CD14-positive monocyte (primary cell): ENCODE results near the gene EIF4B. TPM values are rescaled to one million over a fixed set of nuclear protein-coding genes. Genes with fewer than 3 reads are reported as not detected.
"Not testable (repeated sequence)": the region's sequence is repeated elsewhere in the genome, so short reads cannot be mapped to it uniquely, and the experiment has no call there.

Experiments
- DNase-seq, 3 donors: peaks; one replicate each; pipeline ENCODE4 v3.0.0-alpha.2; 2011 to 2022
- H2AFZ ChIP-seq: 2 replicates; pipeline ENCODE4 v1.6.0; 2012; ENCODE audit warnings: mild to moderate bottlenecking, low read depth, low read length, inconsistent platforms; ENCODE audit not compliant: insufficient read depth, poor library complexity, severe bottlenecking
- H3K27ac ChIP-seq, 2 donors: 1 replicate in 1 of 2; 2 replicates in 1 of 2; pipeline ENCODE4 v1.5.1; 2012 to 2013; ENCODE audit warnings: low read length in 2 of 2, control low read depth in 1 of 2, inconsistent platforms in 1 of 2, low read depth in 1 of 2, mild to moderate bottlenecking in 1 of 2
- H3K27me3 ChIP-seq, 2 donors: one replicate each; pipeline versions ENCODE4 v1.6.0 to v1.6.1; 2011 to 2013; ENCODE audit warnings: low read length in 2 of 2; ENCODE audit not compliant: control insufficient read depth in 2 of 2, insufficient read depth in 2 of 2
- H3K36me3 ChIP-seq, 2 donors: replicated peaks in 1 of 2; 1 replicate in 1 of 2; 2 replicates in 1 of 2; pipeline versions ENCODE4 v1.5.1 to v1.6.1; 2012 to 2013; ENCODE audit warnings: low read length in 2 of 2, control low read depth in 1 of 2, inconsistent platforms in 1 of 2, mild to moderate bottlenecking in 1 of 2; ENCODE audit not compliant: insufficient read depth in 2 of 2, control insufficient read depth in 1 of 2
- H3K4me1 ChIP-seq, 2 donors: 1 replicate in 1 of 2; 2 replicates in 1 of 2; pipeline versions ENCODE4 v1.5.1 to v1.6.1; 2012 to 2013; ENCODE audit warnings: low read length in 2 of 2, control low read depth in 1 of 2, inconsistent platforms in 1 of 2, mild to moderate bottlenecking in 1 of 2, moderate library complexity in 1 of 2; ENCODE audit not compliant: insufficient read depth in 2 of 2, control insufficient read depth in 1 of 2
- H3K4me2 ChIP-seq: replicated peaks from 2 replicates; pipeline ENCODE3; 2012; ENCODE audit warnings: low read length, moderate library complexity, mild to moderate bottlenecking; ENCODE audit not compliant: poor library complexity, severe bottlenecking; ENCODE audit errors: extremely low read depth
- H3K4me3 ChIP-seq, 3 experiments: fragments of 200-600 bp in 1 of 3; sonication (generic) in 1 of 3; replicated peaks in 1 of 3; 1 replicate in 2 of 3; 2 replicates in 1 of 3; pipeline ENCODE4 v1.5.1; 2011 to 2013; ENCODE audit warnings: low read length in 3 of 3, mild to moderate bottlenecking in 3 of 3, control low read depth in 2 of 3, low read depth in 2 of 3, inconsistent platforms in 1 of 3, moderate library complexity in 1 of 3
- H3K79me2 ChIP-seq: 2 replicates; pipeline ENCODE4 v1.6.0; 2012; ENCODE audit warnings: mild to moderate bottlenecking, control low read depth, inconsistent platforms, low read length, moderate library complexity; ENCODE audit not compliant: insufficient read depth
- H3K9ac ChIP-seq: 2 replicates; pipeline ENCODE4 v1.6.0; 2017; ENCODE audit warnings: low read length, mild to moderate bottlenecking; ENCODE audit not compliant: insufficient read depth, poor library complexity, severe bottlenecking
- H3K9me3 ChIP-seq, 2 donors: replicated peaks in 1 of 2; 1 replicate in 1 of 2; 2 replicates in 1 of 2; pipeline versions ENCODE4 v1.5.1 to v1.6.1; 2012 to 2013; ENCODE audit warnings: low read length in 2 of 2, control low read depth in 1 of 2; ENCODE audit not compliant: control insufficient read depth in 1 of 2, insufficient read depth in 1 of 2
- H4K20me1 ChIP-seq: 2 replicates; pipeline ENCODE4 v1.6.0; 2012; ENCODE audit warnings: mild to moderate bottlenecking, low read length, control low read depth, moderate library complexity; ENCODE audit not compliant: insufficient read depth
- H3K27ac Mint-ChIP-seq, 7 donors: one replicate each; pipeline ENCODE4 v1.8.0; 2020; ENCODE audit warnings: mild to moderate bottlenecking in 7 of 7, mixed read lengths in 7 of 7, moderate library complexity in 6 of 7, inconsistent platforms in 2 of 7
- H3K27me3 Mint-ChIP-seq, 3 donors: one replicate each; pipeline ENCODE4 v1.8.0; 2021 to 2022; ENCODE audit warnings: low read depth in 3 of 3, mild to moderate bottlenecking in 3 of 3, mixed read lengths in 3 of 3, moderate library complexity in 3 of 3, inconsistent platforms in 1 of 3
- H3K36me3 Mint-ChIP-seq, 2 donors: one replicate each; pipeline ENCODE4 v1.8.0; 2020; ENCODE audit warnings: mixed read lengths in 2 of 2, inconsistent platforms in 1 of 2, mild to moderate bottlenecking in 1 of 2
- H3K4me1 Mint-ChIP-seq: one replicate; pipeline ENCODE4 v1.8.0; 2020; ENCODE audit warnings: mild to moderate bottlenecking, mixed read lengths
- H3K4me3 Mint-ChIP-seq, 2 donors: one replicate each; pipeline ENCODE4 v1.8.0; 2020; ENCODE audit warnings: mild to moderate bottlenecking in 2 of 2, mixed read lengths in 2 of 2, moderate library complexity in 1 of 2
- H3K9me3 Mint-ChIP-seq, 7 donors: one replicate each; pipeline ENCODE4 v1.8.0; 2020 to 2022; ENCODE audit warnings: mixed read lengths in 7 of 7, mild to moderate bottlenecking in 6 of 7, moderate library complexity in 6 of 7, inconsistent platforms in 2 of 7
- CTCF ChIP-seq: fragments of 200-600 bp; IDR thresholded peaks from one replicate; pipeline ENCODE4 v1.8.0; 2022; ENCODE audit warnings: antibody characterized with exemption, mild to moderate bottlenecking
- WGBS: methylation state at CpG from one replicate; pipeline ENCODE4 v1.1.5; 2013; ENCODE audit warnings: missing lambda C conversion rate; ENCODE audit not compliant: insufficient coverage; 5-methylcytosine and 5-hydroxymethylcytosine counted together
- intact Hi-C, 2 donors: fragments of 100-400 bp; cut with micrococcal nuclease; formaldehyde crosslinking; loops; one replicate each; pipeline versions ENCODE4 v1.15.0 to v1.15.1; 2023
- polyA plus RNA-seq, 3 donors: library from polyadenylated mRNA; depleted of rRNA in 1 of 3; unstranded in 2 of 3; stranded (reverse) in 1 of 3; fragments of 300-500 nt in 2 of 3; fragments of >200 nt in 1 of 3; fragmentation: Illumina TruSeq in 2 of 3; gene quantifications; 1 replicate in 2 of 3; 2 replicates in 1 of 3; pipeline ENCODE4 v1.2.3, GENCODE V29; 2012 to 2021

The EIF4B gene
- polyA plus RNA-seq, 3 donors, result 41.2 to 185 (median 58.6) TPM

DNA sequence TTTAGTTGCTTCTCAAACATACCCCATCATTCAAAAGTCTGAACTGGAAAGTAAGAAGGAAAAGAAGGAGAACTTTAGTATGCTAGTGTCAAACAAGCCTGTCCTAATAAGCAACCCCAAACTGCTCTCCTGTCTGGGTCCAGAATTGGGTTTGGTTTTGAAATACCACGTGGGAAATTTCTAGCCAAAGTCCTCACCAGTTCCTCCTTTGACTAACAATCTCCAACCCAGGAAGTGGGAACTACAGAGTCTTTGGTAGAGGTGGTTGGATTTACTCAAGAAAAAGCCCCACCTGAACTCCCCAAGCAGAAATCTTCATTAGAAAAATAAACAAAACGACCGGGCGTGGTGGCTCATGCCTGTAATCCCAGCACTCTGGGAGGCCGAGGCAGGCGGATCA is 17.4 kb upstream of the EIF4B start:
- Histone ChIP-seq H4K20me1 (no peaks in the 10 kb centered on the region), H3K36me3 (no peaks in the 10 kb centered on the region)

DNA sequence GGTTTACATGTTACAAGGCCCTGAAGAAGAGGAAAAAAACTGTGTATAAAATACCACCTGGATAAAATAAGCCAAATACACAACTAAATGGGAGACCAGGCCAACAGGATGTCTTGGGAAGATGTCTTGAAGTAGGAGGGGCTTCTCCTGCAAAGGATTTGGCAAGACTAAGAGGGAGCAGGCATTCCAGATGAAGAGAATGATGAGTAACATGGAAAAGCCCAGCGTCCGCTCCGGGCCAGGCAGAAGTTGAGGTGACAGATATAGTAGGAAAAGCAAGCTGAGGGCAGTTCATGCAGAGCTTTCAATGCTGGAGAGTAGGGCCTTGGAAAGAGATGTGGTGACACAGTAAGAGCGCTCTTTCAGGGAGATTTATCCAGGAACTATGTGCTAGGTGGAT is 16.1 kb upstream of the EIF4B start:
- H3K4me2 ChIP-seq, result no peak overlapping the region
- H3K9ac ChIP-seq, result no peak overlapping the region
- no peaks in the 10 kb centered on the region for H3K4me1 ChIP-seq
- intact Hi-C loops, result no loop called here
- Mint-ChIP-seq H3K4me3 (no peak overlapping the region), H3K36me3 (no peaks in the 10 kb centered on the region), H3K4me1 (no peaks in the 10 kb centered on the region), H3K9me3 (peaks cover 0 to 4% (median 0%) of the 10 kb centered on the region in 7 donors), H3K27ac (no peak overlapping the region), H3K27me3 (peaks cover 0 to 2% (median 1%) of the 10 kb centered on the region in 3 donors)
- no peaks in the 10 kb centered on the region for H3K27me3 ChIP-seq
- no peak overlapping the region for H3K4me3 ChIP-seq
- H3K27ac ChIP-seq, result no peak overlapping the region
- WGBS, result 100% methylated on average over 4 of the region's 4 CpGs
- TF ChIP-seq CTCF, result no peak
- H3K36me3 ChIP-seq, result no peaks in the 10 kb centered on the region
- no peaks in the 10 kb centered on the region for H3K79me2 ChIP-seq
- no peak overlapping the region for H2AFZ ChIP-seq
- no peaks in the 10 kb centered on the region for H3K9me3 ChIP-seq
- DNase-seq, result no peak
- no peaks in the 10 kb centered on the region for H4K20me1 ChIP-seq

More for the DNA sequence above, 17.4 kb upstream of the EIF4B start:
- peaks cover 0 to 2% (median 0%) of the 10 kb centered on the region in 7 donors for H3K9me3 Mint-ChIP-seq
- H3K4me2 ChIP-seq, result no peak overlapping the region
- H2AFZ ChIP-seq, result no peak overlapping the region
- no peaks in the 10 kb centered on the region for H3K9me3 ChIP-seq
- TF ChIP-seq CTCF, result no peak
- no peak overlapping the region for H3K27ac ChIP-seq
- H3K4me1 ChIP-seq, result no peaks in the 10 kb centered on the region
- 100% methylated on average over 3 of the region's 6 CpGs for WGBS
- H3K36me3 Mint-ChIP-seq, result no peaks in the 10 kb centered on the region
- no peak overlapping the region for H3K9ac ChIP-seq
- no peaks in the 10 kb centered on the region for H3K79me2 ChIP-seq
- no peak overlapping the region for H3K4me3 Mint-ChIP-seq
- no peaks in the 10 kb centered on the region for H3K27me3 ChIP-seq
- no peaks in the 10 kb centered on the region for H3K4me1 Mint-ChIP-seq
- no peak for DNase-seq
- H3K27me3 Mint-ChIP-seq, result peaks cover 1 to 3% (median 2%) of the 10 kb centered on the region in 3 donors
- no peak overlapping the region for H3K27ac Mint-ChIP-seq
- no peak overlapping the region for H3K4me3 ChIP-seq
- intact Hi-C loops, result no loop called here

GRCh38 chr12:52992240-52992639 is 14.0 kb upstream of the EIF4B start:
- not testable (repeated sequence) for H3K4me2 ChIP-seq

More at GRCh38 chr12:52992240-52992639, 14.0 kb upstream of the EIF4B start:
- H3K9me3 ChIP-seq, H3K9me3 Mint-ChIP-seq, H3K4me3 ChIP-seq, DNase-seq, H3K27me3 ChIP-seq, intact Hi-C loops, H3K4me3 Mint-ChIP-seq, H3K36me3 ChIP-seq, H3K27ac Mint-ChIP-seq, H3K27me3 Mint-ChIP-seq, H2AFZ ChIP-seq, H3K36me3 Mint-ChIP-seq, H3K9ac ChIP-seq, H3K27ac ChIP-seq, H3K4me1 Mint-ChIP-seq, H3K79me2 ChIP-seq, H3K4me1 ChIP-seq, H4K20me1 ChIP-seq: not testable (repeated sequence)
- WGBS, result 97% methylated on average over 3 of the region's 5 CpGs
